ENCODE results near the gene UBC.

The UBC gene

GRCh38 chr12:124869059-124869665 lies 45.3 kb downstream of the UBC start:
- H3K9me3 ChIP-seq (ENCODE audit: insufficient read depth, low read depth, low read length), result no peaks in the 10 kb centered on the region
- H3K4me3 ChIP-seq (ENCODE audit: low read length, poor library complexity, severe bottlenecking), result no peak overlapping the region
- no peaks in the 10 kb centered on the region for H3K36me3 ChIP-seq (ENCODE audit: insufficient read depth, low read length)
- H2AFZ ChIP-seq (ENCODE audit: low read length), result no peak overlapping the region
- H3K9ac ChIP-seq (ENCODE audit: low read depth, low read length, poor library complexity, severe bottlenecking), result no peak overlapping the region
- H4K20me1 ChIP-seq (ENCODE audit: insufficient read depth, low read length, poor library complexity, severe bottlenecking), result no peaks in the 10 kb centered on the region
- no peaks in the 10 kb centered on the region for H3K27me3 ChIP-seq (ENCODE audit: insufficient read depth, low read length, poor library complexity, severe bottlenecking)
- H3K4me1 ChIP-seq (ENCODE audit: insufficient read depth, low read length, poor library complexity, severe bottlenecking), result peaks cover 19% of the 10 kb centered on the region
- H3F3A ChIP-seq (ENCODE audit: low read depth), result no peaks in the 10 kb centered on the region
- H3K79me2 ChIP-seq (ENCODE audit: insufficient read depth, low read length), result no peaks in the 10 kb centered on the region
- TF ChIP-seq CTCF (conservative IDR thresholded peaks at IDR 0.05; ENCODE audit: low read length), result no peak
- no peak for TF ChIP-seq EZH2phosphoT487 (IDR thresholded peaks at IDR 0.05; ENCODE audit: borderline replicate concordance)
- H3K4me2 ChIP-seq (ENCODE audit: low read depth, low read length, poor library complexity, severe bottlenecking), result no peak overlapping the region
- no peaks in the 10 kb centered on the region for H3K9me2 ChIP-seq (replicated peaks; ENCODE audit: low read depth, low read length)

GRCh38 chr12:124868252-124869058 lies 46.0 kb downstream of the UBC start:
- Histone ChIP-seq H3K79me2 (ENCODE audit: insufficient read depth, low read length) (no peaks in the 10 kb centered on the region), H3K4me1 (ENCODE audit: insufficient read depth, low read length, poor library complexity, severe bottlenecking) (peaks cover 22% of the 10 kb centered on the region), H3K4me2 (ENCODE audit: low read depth, low read length, poor library complexity, severe bottlenecking) (no peak overlapping the region), H3K9me2 (replicated peaks; ENCODE audit: low read depth, low read length) (no peaks in the 10 kb centered on the region), H3K36me3 (ENCODE audit: insufficient read depth, low read length) (no peaks in the 10 kb centered on the region), H3K27me3 (ENCODE audit: insufficient read depth, low read length, poor library complexity, severe bottlenecking) (no peaks in the 10 kb centered on the region), H3K9me3 (ENCODE audit: insufficient read depth, low read depth, low read length) (no peaks in the 10 kb centered on the region), H3K4me3 (ENCODE audit: low read length, poor library complexity, severe bottlenecking) (no peak overlapping the region), H3K9ac (ENCODE audit: low read depth, low read length, poor library complexity, severe bottlenecking) (no peak overlapping the region), H2AFZ (ENCODE audit: low read length) (no peak overlapping the region), H4K20me1 (ENCODE audit: insufficient read depth, low read length, poor library complexity, severe bottlenecking) (no peaks in the 10 kb centered on the region), H3F3A (ENCODE audit: low read depth) (no peaks in the 10 kb centered on the region)
- TF ChIP-seq CTCF (conservative IDR thresholded peaks at IDR 0.05; ENCODE audit: low read length), result no peak
- no peak for TF ChIP-seq EZH2phosphoT487 (IDR thresholded peaks at IDR 0.05; ENCODE audit: borderline replicate concordance)

- Histone ChIP-seq H3K9ac (ENCODE audit: low read depth, low read length, poor library complexity, severe bottlenecking) (no peak overlapping the region), H3K4me2 (ENCODE audit: low read depth, low read length, poor library complexity, severe bottlenecking) (no peak overlapping the region), H3K4me1 (ENCODE audit: insufficient read depth, low read length, poor library complexity, severe bottlenecking) (peaks cover 32% of the 10 kb centered on the region)
These were observed 47.0 kb downstream of the UBC start for GRCh38 chr12:124867401-124867930.

More at GRCh38 chr12:124867401-124867930, 47.0 kb downstream of the UBC start:
- Histone ChIP-seq H3F3A (ENCODE audit: low read depth) (no peaks in the 10 kb centered on the region), H3K36me3 (ENCODE audit: insufficient read depth, low read length) (no peaks in the 10 kb centered on the region), H4K20me1 (ENCODE audit: insufficient read depth, low read length, poor library complexity, severe bottlenecking) (no peaks in the 10 kb centered on the region), H3K9me2 (replicated peaks; ENCODE audit: low read depth, low read length) (no peaks in the 10 kb centered on the region), H3K4me3 (ENCODE audit: low read length, poor library complexity, severe bottlenecking) (no peak overlapping the region), H2AFZ (ENCODE audit: low read length) (no peak overlapping the region), H3K79me2 (ENCODE audit: insufficient read depth, low read length) (peaks cover 9% of the 10 kb centered on the region; the same call in 1 of the 2 replicates), H3K9me3 (ENCODE audit: insufficient read depth, low read depth, low read length) (no peaks in the 10 kb centered on the region), H3K27me3 (ENCODE audit: insufficient read depth, low read length, poor library complexity, severe bottlenecking) (no peaks in the 10 kb centered on the region)
- TF ChIP-seq CTCF (conservative IDR thresholded peaks at IDR 0.05; ENCODE audit: low read length) (no peak), EZH2phosphoT487 (IDR thresholded peaks at IDR 0.05; ENCODE audit: borderline replicate concordance) (no peak)

Measured in Loucy (cell line).